Forelimb muscle (tissue), 1 donor: ENCODE measurements around the gene SUPT6H. TPM values are rescaled to one million over a fixed set of nuclear protein-coding genes. Genes with fewer than 3 reads are reported as not detected.
"Not testable (repeated sequence)": the region's sequence is repeated elsewhere in the genome, so short reads cannot be mapped to it uniquely, and the experiment has no call there.

Experiments used
- DNase-seq: peaks from one replicate; pipeline ENCODE4 v3.0.0-alpha.2; 2013; ENCODE audit warnings: low read depth
- polyA plus RNA-seq: library from polyadenylated mRNA; unstranded; fragments of 120-200 nt; gene quantifications from one replicate; pipeline ENCODE4 v1.2.1, GENCODE V29; 2013; ENCODE audit not compliant: insufficient read length

The SUPT6H gene
- polyA plus RNA-seq, 1 donor, result 38.9 TPM

DNA sequence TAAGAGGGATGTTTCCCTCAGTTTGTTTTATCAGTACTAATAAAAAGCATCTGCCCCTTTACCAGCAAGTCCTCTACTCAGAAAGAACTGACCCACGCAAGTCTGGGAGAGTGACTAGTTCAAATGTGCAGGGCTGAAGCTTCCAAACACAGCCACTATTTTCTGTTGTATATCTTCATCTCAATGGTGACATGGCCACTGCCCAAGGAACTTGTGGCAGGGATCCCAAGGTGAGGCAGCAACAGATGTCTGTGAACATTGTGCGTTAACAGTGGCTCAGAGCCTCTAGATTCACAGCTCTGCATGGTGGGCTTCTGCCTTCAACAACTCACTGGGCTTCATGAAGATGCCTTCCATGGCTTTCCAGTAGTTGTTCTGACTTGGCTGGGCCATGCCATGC is 13.3 kb upstream of the SUPT6H start:
- no peak for DNase-seq

DNA sequence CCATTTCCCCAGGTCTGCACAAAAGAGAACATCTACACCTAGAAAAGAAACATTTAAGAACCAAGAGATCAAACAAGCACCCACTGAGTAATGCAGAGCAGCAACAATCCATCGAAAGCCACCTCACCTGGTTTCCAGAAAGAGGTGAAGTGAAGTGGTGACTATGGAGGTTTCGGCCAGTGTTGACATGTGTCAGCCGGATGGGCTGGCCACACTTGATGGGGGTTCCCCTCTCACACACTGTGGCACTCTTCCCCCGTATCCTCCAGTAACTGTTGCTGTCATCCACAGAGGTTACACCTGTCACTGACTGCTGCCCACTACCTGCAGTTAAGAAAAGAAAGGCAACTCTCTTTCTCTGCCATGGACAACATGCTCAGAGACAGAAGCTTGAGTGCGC is 6.8 kb upstream of the SUPT6H start:
- no peak for DNase-seq

GRCh38 chr17:28657756-28658155 is 4.2 kb upstream of the SUPT6H start:
- DNase-seq, result no peak

GRCh38 chr17:28658342-28658741 is 3.7 kb upstream of the SUPT6H start:
- not testable (repeated sequence) for DNase-seq

DNA sequence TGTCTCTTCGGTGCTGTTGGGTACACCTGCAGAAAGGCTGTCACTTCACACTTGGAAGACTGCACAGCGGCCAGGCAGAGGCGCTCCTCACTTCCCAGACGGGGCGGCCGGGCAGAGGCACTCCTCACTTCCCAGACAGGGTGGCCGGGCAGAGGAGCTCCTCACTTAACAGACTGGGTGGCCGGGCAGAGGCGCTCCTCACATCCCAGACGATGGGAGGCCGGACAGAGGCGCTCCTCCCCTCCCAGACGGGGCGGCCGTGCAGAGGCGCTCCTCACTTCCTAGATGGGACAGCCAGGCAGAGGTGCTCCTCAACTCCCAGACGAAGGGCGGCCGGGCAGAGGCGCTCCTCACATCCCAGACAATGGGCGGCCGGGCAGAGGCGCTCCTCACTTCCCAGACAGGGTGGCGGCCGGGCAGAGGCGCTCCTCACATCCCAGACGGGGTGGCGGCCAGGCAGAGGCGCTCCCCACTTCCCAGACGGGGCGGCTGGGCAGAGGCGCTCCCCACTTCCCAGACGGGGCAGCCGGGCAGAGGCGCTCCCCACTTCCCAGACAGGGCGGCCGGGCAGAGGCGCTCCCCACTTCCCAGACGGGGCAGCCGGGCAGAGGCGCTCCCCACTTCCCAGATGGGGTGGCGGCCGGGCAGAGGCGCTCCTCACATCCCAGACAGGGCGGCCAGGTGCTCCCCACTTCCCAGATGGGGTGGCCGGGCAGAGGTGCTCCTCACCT is 3.1 kb upstream of the SUPT6H start:
- DNase-seq, result not testable (repeated sequence)

- DNase-seq, result not testable (repeated sequence)
These were observed 2.5 kb upstream of the SUPT6H start for GRCh38 chr17:28659497-28659881.

- DNase-seq, result no peak
These were observed 473 bp downstream of the SUPT6H start for GRCh38 chr17:28662527-28662829.

- no peak for DNase-seq
These were observed 1.7 kb downstream of the SUPT6H start for GRCh38 chr17:28663723-28664122.

DNA sequence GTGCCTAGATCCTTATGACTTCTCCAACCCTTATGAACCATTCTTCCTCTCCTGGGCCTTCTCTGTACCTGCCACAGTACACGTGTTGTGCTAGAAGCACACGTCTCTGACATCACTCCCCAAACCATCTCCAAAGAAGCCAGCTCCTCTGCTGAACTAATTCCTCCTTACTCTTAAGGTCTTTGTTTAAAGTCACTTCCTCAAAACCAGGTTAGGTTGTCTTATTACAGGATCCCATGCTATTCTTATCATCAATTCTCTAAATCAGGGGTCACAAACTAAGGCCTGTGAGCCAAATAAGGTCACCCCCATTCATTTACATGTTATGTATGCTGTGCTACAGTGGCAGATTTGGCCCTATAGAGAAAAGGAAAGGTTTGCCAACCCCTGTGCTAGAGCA is 4.0 kb downstream of the SUPT6H start:
- DNase-seq, result no peak

GRCh38 chr17:28667870-28668269 is 5.9 kb downstream of the SUPT6H start:
- DNase-seq, result no peak

DNA sequence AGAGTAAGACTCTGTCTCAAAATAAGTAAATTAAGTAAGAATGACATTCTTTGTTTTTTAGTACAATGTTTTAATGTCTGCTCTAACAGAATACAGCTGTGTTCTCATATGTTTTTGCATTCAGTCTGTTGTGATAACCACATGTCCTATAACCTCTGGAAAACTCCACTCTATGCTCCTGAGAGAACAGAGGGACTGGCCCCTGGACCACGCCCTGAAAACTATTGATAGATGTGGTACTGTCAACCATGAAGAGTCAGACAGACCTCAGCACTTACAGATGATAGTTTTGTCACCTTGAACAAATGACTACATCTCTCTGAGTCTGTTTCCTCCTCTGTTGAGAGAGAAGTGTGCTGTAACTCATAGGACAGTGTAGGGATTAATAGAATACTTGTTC is 7.9 kb downstream of the SUPT6H start:
- no peak for DNase-seq

- no peak for DNase-seq
These were observed 13.5 kb downstream of the SUPT6H start for GRCh38 chr17:28675490-28675889.

- no peak for DNase-seq
These were observed 14.0 kb downstream of the SUPT6H start for GRCh38 chr17:28675980-28676379.

DNA sequence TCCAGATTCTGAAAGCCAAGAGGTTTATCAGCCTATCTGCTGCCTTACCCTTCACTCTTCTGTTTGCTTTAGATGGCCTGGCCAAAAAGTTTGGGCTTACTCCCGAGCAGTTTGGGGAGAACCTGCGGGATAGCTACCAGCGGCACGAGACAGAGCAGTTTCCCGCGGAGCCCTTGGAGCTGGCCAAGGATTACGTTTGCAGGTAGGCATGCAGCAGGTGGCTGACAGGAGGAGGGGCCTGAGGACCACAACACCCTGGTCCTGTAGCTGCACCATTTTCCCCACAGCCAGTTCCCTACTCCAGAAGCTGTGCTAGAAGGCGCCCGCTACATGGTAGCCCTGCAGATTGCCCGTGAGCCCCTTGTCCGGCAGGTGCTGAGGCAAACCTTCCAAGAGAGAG is 20.6 kb downstream of the SUPT6H start:
- no peak for DNase-seq

- DNase-seq, result no peak
These were observed 23.0 kb downstream of the SUPT6H start for GRCh38 chr17:28684963-28685362.

DNA sequence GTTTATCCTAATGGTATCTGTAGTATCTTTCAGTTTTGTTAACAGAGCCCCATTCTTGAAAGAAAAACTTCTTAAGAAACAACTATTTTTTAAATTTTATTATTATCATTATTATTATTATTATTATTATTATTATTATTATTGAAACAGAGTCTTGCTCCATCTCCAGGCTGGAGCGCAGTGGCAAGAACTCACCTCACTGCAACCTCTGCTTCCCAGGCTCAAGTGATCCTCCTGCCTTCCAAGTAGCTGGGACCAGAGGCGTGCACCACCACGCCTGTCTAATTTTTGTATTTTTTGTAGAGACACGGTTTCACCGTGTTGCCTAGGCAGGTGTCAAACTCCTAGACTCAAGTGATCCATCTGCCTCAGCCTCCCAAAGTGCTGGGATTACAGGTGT is 23.4 kb downstream of the SUPT6H start:
- DNase-seq, result no peak

GRCh38 chr17:28686296-28686695 is 24.3 kb downstream of the SUPT6H start:
- no peak for DNase-seq

- no peak for DNase-seq
These were observed 26.5 kb downstream of the SUPT6H start for GRCh38 chr17:28688481-28688880.

DNA sequence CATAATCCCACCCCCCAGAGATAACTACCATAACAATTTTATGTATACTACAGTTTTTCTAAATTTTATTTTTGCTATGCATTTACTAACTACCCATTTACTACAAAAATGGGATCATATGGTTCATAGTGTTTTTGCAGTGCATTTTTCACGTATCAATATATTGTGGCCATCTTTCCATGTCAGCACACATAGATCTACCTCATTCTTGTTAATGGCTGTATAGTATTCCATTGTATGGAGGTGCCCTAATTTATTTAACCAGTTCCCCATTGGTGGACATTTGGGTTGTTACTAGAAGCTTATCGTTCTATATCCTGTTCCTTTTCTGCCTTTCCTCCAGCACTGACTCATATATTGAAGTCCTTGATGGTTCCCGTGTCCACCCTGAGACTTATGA is 27.0 kb downstream of the SUPT6H start:
- DNase-seq, result no peak

GRCh38 chr17:28693869-28694268 is 31.9 kb downstream of the SUPT6H start:
- no peak for DNase-seq

DNA sequence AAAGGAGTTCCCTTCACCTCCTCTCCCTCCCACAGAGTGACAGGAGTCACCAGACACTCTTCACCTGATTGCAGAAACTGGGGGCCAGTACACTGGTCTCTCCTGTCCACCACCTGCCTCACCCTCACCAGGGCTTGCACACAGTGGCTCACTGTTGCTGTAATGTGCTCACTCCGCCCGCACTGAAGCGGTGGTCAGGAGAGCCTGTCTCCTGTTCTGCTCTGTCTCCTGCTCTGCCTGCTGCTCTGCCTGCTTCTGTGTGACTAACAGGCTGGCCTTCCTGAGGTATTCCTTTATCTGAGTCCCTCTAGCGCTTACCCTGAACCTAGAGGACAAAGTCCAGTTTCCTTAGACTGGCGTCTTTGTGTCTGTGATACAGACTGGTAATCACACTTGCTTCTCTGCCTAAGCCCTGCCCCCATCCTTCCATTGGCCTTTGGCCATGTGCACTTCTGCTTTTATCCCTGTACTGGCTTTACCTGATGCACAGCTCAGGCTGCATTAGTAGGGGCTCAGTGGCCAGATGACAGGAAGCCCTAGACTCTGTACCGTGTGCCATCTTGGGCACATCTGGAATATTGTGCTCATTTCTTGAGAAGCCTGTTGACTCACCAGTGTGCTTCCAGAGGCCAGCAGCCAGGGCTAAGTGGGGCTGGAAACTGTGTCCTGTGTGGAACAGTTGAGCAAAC is 36.4 kb downstream of the SUPT6H start:
- no peak for DNase-seq

- DNase-seq, result no peak
These were observed 38.3 kb downstream of the SUPT6H start for GRCh38 chr17:28700278-28700677.

DNA sequence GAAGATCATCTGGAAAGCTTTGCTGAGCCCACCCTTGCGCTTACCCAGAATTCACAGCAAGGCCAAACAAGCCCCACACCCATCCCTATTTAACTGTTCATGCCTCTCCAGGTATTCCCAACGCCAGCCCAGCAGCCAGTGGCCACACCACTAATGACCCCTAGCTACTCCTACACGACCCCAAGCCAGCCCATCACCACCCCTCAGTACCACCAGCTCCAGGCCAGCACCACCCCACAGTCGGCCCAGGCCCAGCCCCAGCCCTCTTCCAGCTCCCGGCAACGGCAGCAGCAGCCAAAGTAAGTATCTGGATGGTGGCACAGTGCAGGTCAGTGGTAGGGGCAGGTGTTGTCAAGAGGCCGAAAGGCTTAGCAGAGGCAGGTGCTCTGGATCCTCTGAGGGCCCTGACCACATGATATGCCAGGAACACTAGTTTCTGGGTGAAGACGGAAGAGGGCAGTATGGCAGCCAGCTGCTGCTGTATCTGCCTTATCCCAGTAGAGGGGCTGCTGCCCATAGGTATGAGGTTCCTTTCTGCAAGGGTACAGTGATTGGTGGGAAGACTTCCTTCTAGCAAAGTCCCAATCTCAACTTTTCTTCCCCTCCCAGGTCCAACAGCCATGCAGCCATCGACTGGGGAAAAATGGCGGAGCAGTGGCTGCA is 39.0 kb downstream of the SUPT6H start:
- DNase-seq, result no peak
